GM10847 (cell line): ENCODE measurements around the gene SAPCD2.

ENCODE experiments used
- POLR2A ChIP-seq: IDR thresholded peaks from 2 replicates; pipeline ENCODE4 v1.6.1; 2011; ENCODE audit not compliant: insufficient read length; ENCODE audit errors: extremely low read depth

The SAPCD2 gene

GRCh38 chr9:137110147-137110910, 40.0 kb upstream of the SAPCD2 start:
- TF ChIP-seq POLR2A, result no peak

DNA sequence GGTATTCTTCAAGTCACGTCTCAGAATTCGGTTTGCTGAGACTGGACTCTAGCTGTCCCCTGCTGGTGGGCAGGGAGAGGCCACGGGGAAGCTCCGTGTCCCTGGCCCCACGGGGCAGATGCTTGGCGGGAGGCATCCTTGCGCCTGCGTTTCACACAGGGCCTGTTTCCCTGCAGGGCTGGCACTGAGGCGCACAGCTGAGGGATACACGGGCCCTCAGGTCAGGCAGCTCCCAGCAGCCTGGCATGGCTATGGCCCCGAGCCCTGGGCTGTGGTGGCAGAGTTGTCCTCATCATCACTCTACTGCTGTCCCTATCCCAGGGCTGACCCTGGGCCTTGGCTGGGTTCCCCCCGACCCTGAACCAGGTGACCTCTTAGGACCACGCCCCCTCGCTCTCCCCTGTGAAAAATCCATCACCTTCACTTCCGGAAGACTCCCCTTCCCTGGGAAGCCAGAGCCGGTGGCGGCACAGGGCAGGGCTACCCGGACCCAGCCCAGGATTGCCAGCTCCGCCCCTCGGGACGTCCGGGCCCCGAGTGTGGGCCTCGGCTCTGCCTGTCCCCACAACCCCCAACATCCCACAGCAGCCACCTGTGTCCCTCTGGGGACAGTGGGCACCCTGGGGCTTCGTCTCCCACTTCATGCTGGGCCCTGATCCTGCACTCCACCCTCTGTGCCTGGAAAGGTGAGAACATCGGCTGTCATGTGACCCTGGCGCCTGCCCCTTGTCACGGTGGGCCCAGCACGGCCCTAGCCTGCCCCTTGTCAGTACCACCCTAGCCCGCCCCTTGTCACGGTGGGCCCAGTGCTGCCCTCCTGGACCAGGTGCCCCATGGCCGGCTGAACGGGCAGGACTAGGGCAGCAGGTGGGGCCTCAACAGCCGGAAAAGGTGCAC, 39.1 kb upstream of the SAPCD2 start:
- TF ChIP-seq POLR2A, result no peak

DNA sequence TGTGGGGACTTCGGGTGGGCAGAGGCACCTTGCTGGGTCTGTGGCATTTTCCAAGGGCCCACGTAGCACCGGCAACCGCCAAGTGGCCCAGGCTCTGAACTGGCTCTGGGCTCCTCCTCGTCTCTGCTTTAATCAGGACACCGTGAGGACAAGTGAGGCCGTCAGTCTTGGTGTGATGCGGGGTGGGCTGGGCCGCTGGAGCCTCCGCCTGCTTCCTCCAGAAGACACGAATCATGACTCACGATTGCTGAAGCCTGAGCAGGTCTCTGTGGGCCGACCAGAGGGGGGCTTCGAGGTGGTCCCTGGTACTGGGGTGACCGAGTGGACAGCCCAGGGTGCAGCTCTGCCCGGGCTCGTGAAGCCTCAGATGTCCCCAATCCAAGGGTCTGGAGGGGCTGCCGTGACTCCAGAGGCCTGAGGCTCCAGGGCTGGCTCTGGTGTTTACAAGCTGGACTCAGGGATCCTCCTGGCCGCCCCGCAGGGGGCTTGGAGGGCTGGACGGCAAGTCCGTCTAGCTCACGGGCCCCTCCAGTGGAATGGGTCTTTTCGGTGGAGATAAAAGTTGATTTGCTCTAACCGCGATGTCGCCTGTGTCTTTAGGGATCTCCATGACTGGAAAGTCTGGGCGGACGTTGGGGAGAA, 38.4 kb upstream of the SAPCD2 start:
- TF ChIP-seq POLR2A, result no peak

DNA sequence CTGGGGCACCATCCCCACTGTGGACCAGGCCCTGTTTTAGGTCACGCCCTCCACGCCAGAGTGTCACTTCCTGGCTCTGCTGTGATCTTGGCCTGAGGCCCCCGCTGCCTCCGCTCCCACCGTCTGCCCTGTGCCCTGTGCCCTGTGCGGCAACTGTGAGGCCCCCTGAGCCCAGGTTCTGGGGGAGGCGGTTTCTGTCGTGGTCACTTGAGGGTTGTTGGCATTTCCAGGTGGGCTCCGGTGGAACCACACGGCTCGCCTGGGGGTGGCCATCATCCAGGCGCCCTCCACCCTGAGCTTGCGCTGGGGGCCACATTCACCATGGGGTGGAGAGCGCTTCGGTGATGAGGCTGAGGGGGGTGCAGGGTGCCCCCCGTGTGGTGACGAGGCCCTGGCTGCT, 37.6 kb upstream of the SAPCD2 start:
- TF ChIP-seq POLR2A, result no peak

DNA sequence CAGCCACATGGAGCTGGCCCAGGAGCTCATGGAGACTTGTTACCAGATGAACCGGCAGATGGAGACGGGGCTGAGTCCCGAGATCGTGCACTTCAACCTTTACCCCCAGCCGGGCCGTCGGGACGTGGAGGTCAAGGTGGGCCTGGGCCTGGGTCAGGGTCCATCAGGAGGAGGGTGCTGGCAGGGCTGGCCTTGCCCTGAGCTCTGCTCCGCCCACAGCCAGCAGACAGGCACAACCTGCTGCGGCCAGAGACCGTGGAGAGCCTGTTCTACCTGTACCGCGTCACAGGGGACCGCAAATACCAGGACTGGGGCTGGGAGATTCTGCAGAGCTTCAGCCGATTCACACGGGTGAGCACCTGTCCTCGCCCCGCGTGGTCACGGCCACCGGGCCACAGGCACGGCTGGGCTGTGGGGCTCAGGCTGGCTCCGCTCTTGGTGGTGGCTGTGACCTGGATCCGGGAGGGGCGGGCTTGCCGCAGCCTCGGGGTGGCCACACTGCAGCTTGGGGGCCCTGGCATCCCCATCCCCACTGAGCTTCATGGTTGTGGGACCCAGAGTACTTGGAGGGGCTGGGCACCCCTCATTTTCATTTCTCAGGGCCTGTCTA, 37.1 kb upstream of the SAPCD2 start:
- TF ChIP-seq POLR2A, result no peak

DNA sequence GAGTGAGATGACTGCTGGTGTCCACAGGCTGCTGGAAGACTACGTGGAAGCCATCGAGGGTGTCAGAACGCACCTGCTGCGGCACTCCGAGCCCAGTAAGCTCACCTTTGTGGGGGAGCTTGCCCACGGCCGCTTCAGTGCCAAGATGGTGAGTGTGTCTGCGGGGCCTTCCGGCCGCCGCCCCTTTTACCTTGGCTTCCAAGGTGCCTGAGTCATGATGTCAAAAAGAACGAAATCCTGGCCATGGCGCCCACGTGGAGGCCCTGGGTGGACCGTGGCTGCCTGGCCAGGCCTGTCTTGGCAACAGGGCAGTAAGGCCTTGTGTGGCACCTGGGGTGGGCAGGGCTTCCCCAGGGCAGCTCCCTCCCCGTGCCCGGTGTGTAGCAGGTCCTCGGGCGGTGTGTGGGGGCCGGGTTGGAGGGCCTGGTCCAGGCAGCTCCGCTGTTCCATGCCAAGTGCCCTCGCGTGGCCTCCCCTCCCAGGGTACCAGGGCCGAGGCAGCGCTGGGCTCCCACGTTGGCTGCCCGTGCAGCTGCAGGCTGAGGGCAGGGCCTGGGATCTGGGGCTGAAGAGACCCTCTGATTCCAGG, 36.4 kb upstream of the SAPCD2 start:
- TF ChIP-seq POLR2A, result no peak

- no peak for TF ChIP-seq POLR2A
Measured at GRCh38 chr9:137105814-137106661, 35.7 kb upstream of the SAPCD2 start.

GRCh38 chr9:137103206-137103999, 33.0 kb upstream of the SAPCD2 start:
- TF ChIP-seq POLR2A, result no peak

DNA sequence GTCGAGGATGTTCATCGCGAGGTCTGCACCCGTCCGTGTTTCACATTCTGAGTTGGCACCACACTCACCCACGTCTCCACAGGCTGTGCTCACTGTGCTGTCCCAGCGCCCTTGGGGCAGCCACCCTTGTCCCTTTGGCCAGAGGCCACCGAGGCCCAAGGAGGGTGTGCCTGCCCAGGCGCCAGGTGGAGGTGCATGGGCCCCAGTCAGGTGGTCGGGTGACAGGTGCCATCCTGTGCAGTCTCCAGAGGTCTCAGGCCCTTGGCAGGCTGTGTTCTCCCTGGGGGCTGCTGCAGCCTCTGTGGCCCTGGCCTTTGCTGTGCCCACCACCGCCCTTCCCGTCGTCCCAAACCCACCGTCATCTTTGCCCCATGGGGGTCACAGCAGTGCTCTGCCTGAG, 28.9 kb upstream of the SAPCD2 start:
- no peak for TF ChIP-seq POLR2A

DNA sequence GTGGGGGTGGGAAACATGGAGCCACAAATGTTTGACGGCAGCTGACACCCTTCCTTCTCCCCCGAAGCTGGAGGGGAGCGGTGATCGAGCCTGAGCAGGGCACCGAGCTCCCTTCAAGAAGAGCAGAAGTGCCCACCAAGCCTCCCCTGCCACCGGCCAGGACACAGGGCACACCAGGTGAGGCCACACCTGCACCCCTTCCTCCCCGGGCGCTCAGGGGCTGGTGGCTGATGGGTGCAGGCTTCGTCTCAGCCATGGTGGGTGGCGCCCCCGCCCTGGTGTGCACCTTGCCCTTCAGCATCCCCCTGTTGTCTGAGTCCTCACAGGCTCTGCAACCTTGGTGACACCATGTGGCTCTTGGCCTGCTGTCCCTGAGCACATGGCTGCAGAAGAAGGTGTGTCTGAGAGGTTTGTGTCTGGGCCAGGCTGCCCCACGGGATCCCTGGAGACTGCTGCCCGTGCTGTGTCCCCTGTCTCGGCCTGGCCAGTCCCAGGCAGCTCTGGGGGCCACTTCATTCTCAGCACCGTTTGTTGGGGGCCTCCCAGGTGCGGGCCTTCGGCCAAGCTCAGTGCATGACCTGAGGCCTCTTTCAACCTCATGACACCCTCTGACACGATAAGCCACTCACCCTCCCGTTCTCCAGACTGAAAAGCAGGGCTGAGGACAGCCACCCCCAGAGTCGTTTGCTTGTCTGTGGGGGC, 27.6 kb upstream of the SAPCD2 start:
- TF ChIP-seq POLR2A, result no peak

- no peak for TF ChIP-seq POLR2A
Measured at GRCh38 chr9:137096785-137097546, 26.6 kb upstream of the SAPCD2 start.
